Keratinocyte (primary cell): ENCODE results near the gene CCNB3. TPM values are rescaled to one million over a fixed set of nuclear protein-coding genes. Genes with fewer than 3 reads are reported as not detected.

ENCODE experiments used
- DNase-seq: peaks from one replicate; pipeline ENCODE4 v3.0.0-alpha.2; 2011; ENCODE audit warnings: low read depth, missing footprints, low spot score
- FAIRE-seq: peaks from 2 replicates; lab custom pipeline; 2011; peaks lifted over from hg19 to GRCh38; lab: Jason Lieb, UNC
- H2AFZ ChIP-seq: 2 replicates; pipeline ENCODE4 v1.6.0; 2012; ENCODE audit warnings: low read length, control low read depth, inconsistent platforms; ENCODE audit not compliant: control insufficient read depth
- H3K27ac ChIP-seq: 2 replicates; pipeline ENCODE4 v1.5.1; 2011; ENCODE audit warnings: low read length; ENCODE audit not compliant: control insufficient read depth, insufficient read depth
- H3K27me3 ChIP-seq: 3 replicates; pipeline ENCODE4 v1.6.0; 2011; ENCODE audit warnings: low read length; ENCODE audit not compliant: control insufficient read depth, insufficient read depth; ENCODE audit errors: extremely low read depth
- H3K36me3 ChIP-seq, 2 experiments: 2 replicates in 1 of 2; 3 replicates in 1 of 2; pipeline ENCODE4 v1.5.1; 2011; ENCODE audit warnings: low read length in 2 of 2, mild to moderate bottlenecking in 1 of 2; ENCODE audit not compliant: control insufficient read depth in 2 of 2, insufficient read depth in 2 of 2; ENCODE audit errors: extremely low read depth in 1 of 2
- H3K4me1 ChIP-seq: 3 replicates; pipeline ENCODE4 v1.5.1; 2011; ENCODE audit warnings: low read length; ENCODE audit not compliant: control insufficient read depth, insufficient read depth; ENCODE audit errors: extremely low read depth
- H3K4me2 ChIP-seq: 3 replicates; pipeline ENCODE4 v1.6.0; 2011; ENCODE audit warnings: low read depth, low read length; ENCODE audit not compliant: control insufficient read depth, insufficient read depth; ENCODE audit errors: extremely low read depth
- H3K4me3 ChIP-seq, 3 experiments: fragments of 200-600 bp in 1 of 3; sonication (generic) in 1 of 3; 2 replicates in 2 of 3; 3 replicates in 1 of 3; pipeline ENCODE4 v1.5.1; 2011 to 2016; ENCODE audit warnings: low read length in 3 of 3, mild to moderate bottlenecking in 3 of 3, control low read depth in 2 of 3, inconsistent platforms in 1 of 3, low read depth in 1 of 3, mixed read lengths in 1 of 3, mixed run types in 1 of 3, moderate library complexity in 1 of 3; ENCODE audit not compliant: control insufficient read depth in 2 of 3, insufficient read depth in 2 of 3; ENCODE audit errors: extremely low read depth in 1 of 3
- H3K79me2 ChIP-seq: 2 replicates; pipeline ENCODE4 v1.6.0; 2012; ENCODE audit warnings: low read length; ENCODE audit not compliant: control insufficient read depth, insufficient read depth
- H3K9ac ChIP-seq: 3 replicates; pipeline ENCODE4 v1.6.0; 2011; ENCODE audit warnings: low read length; ENCODE audit not compliant: control insufficient read depth, insufficient read depth; ENCODE audit errors: extremely low read depth
- H3K9me1 ChIP-seq: 3 replicates; pipeline ENCODE4 v1.6.0; 2011; ENCODE audit warnings: low read length; ENCODE audit not compliant: control insufficient read depth, insufficient read depth; ENCODE audit errors: extremely low read depth
- H3K9me3 ChIP-seq: 2 replicates; pipeline ENCODE4 v1.5.1; 2012; ENCODE audit warnings: low read depth, low read length; ENCODE audit not compliant: control insufficient read depth
- H4K20me1 ChIP-seq: 3 replicates; pipeline ENCODE4 v1.6.0; 2011; ENCODE audit warnings: low read length; ENCODE audit not compliant: control insufficient read depth, insufficient read depth; ENCODE audit errors: extremely low read depth
- EZH2 ChIP-seq: IDR thresholded peaks from one replicate; pipeline ENCODE4 v1.6.1; 2012; ENCODE audit warnings: inconsistent platforms, mild to moderate bottlenecking, low read length, moderate library complexity
- dilution Hi-C: fragments of 300-500 bp; cut with MboI; formaldehyde crosslinking; loops from one replicate; pipeline ENCODE4 v1.7.0; 2020; ENCODE audit warnings: low sequenced_read_pairs; ENCODE audit not compliant: extremely low pct_ligation_motif_present
- polyA plus RNA-seq, 5 experiments: library from polyadenylated mRNA; depleted of rRNA in 3 of 5; stranded (reverse) in 3 of 5; stranded (forward) in 1 of 5; unstranded in 1 of 5; fragments of >200 nt; gene quantifications; 1 replicate in 1 of 5; 2 replicates in 3 of 5; 3 replicates in 1 of 5; pipeline versions ENCODE4 v1.2.1 to v1.2.3, GENCODE V29; 2011 to 2012; ENCODE audit warnings: missing spikeins in 2 of 5, low read depth in 1 of 5, low replicate concordance in 1 of 5
- TF ChIP-seq, protein P1 (sequence below), 3 experiments: IDR thresholded peaks in 1 of 3; conservative IDR thresholded peaks in 1 of 3; optimal IDR thresholded peaks in 1 of 3; 2 replicates in 2 of 3; 3 replicates in 1 of 3; pipeline versions ENCODE3 to v1.5.1; 2011; ENCODE audit warnings: low read length in 3 of 3, mild to moderate bottlenecking in 3 of 3, moderate library complexity in 2 of 3, control low read depth in 1 of 3, inconsistent platforms in 1 of 3; ENCODE audit not compliant: insufficient read depth in 2 of 3; ENCODE audit errors: extremely low read depth in 1 of 3

Gene CCNB3
- polyA plus RNA-seq, 1 donor (not counting 4 experiments of a cell fraction or from before 2014, with no cell fraction given) = 0.72 TPM

DNA sequence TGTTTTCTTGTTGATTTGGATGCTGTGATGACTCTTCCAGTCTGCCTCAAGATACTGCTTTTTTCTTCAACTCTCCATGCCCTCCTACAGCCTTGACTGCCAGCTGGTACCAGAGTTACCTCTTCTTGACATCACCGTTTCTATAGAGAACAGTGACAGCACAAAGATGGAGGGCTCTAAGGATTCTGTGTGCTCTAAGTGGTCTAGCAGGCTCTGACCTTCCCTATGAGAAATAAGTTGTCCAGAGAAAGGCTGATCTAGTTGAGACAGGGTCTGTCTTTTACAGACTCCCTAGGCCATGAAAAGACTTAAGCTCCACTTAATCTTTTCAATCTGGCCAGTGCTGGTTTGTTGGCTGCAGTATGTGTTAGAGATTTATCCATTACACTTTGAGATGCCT is 3.7 kb upstream of the CCNB3 start, which contains the start of gene AKAP4:
AKAP4 (minus strand) TSS at position 101 of the 400 bp plus-strand sequence. CDS start 118 bp downstream, outside the sequence.
- TF ChIP-seq EZH2 = no peak
- TF ChIP-seq, protein P1, sequence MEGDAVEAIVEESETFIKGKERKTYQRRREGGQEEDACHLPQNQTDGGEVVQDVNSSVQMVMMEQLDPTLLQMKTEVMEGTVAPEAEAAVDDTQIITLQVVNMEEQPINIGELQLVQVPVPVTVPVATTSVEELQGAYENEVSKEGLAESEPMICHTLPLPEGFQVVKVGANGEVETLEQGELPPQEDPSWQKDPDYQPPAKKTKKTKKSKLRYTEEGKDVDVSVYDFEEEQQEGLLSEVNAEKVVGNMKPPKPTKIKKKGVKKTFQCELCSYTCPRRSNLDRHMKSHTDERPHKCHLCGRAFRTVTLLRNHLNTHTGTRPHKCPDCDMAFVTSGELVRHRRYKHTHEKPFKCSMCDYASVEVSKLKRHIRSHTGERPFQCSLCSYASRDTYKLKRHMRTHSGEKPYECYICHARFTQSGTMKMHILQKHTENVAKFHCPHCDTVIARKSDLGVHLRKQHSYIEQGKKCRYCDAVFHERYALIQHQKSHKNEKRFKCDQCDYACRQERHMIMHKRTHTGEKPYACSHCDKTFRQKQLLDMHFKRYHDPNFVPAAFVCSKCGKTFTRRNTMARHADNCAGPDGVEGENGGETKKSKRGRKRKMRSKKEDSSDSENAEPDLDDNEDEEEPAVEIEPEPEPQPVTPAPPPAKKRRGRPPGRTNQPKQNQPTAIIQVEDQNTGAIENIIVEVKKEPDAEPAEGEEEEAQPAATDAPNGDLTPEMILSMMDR (optimal IDR thresholded peaks at IDR 0.05 in 1 of 3, IDR thresholded peaks at IDR 0.05 in 1 of 3, conservative IDR thresholded peaks at IDR 0.05 in 1 of 3; ENCODE audit: extremely low read depth in 1 of 3, insufficient read depth in 2 of 3, low read length in 3 of 3) = no peak
- DNase-seq = no peak
- peaks cover 7% of the 10 kb centered on the region for H3K4me1 ChIP-seq
- no peaks in the 10 kb centered on the region for H3K9me1 ChIP-seq
- H3K4me3 ChIP-seq = no peak within 1 kb of the TSS
- dilution Hi-C loops = no loop called here
- H3K9ac ChIP-seq = no peak within 1 kb of the TSS
- no peak within 1 kb of the TSS for H3K27ac ChIP-seq
- no peaks in the 10 kb centered on the region for H3K36me3 ChIP-seq
- H3K4me2 ChIP-seq = no peak within 1 kb of the TSS
- FAIRE-seq = no peak
- H3K79me2 ChIP-seq = no peaks in the 10 kb centered on the region
- H3K27me3 ChIP-seq = no peaks in the 10 kb centered on the region
- no peak within 1 kb of the TSS for H2AFZ ChIP-seq
- no peaks in the 10 kb centered on the region for H4K20me1 ChIP-seq
- no peaks in the 10 kb centered on the region for H3K9me3 ChIP-seq

DNA sequence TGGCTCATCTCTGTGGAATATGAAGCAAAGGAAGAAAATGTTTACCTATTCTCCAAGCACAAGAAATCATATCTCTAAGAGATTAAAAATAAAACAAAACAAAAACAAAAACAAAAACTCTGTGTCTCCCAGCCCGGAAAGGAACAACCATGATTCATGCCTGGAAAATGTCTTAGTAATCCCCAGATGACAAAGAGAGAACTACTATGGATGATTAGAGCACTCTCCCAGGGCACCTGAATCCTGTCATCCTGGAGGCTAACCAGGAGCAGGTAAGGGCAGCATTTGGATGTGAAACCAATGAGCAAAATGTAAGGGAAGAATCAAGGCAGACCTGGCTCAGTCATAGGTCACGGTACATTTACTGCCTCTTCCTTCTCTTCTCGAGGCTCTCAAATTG is 2.0 kb upstream of the CCNB3 start:
- Histone ChIP-seq H3K9me3 (no peaks in the 10 kb centered on the region), H3K9me1 (no peaks in the 10 kb centered on the region), H3K4me2 (no peak overlapping the region), H3K4me3 (no peak overlapping the region), H3K4me1 (peaks cover 7% of the 10 kb centered on the region), H3K27me3 (no peaks in the 10 kb centered on the region), H3K36me3 (no peaks in the 10 kb centered on the region), H3K79me2 (no peaks in the 10 kb centered on the region), H4K20me1 (no peaks in the 10 kb centered on the region), H3K27ac (no peak overlapping the region), H2AFZ (peak overlapping the region; percentile 24), H3K9ac (no peak overlapping the region)
- TF ChIP-seq EZH2 = no peak
- TF ChIP-seq, protein P1 (optimal IDR thresholded peaks at IDR 0.05 in 1 of 3, IDR thresholded peaks at IDR 0.05 in 1 of 3, conservative IDR thresholded peaks at IDR 0.05 in 1 of 3; ENCODE audit: extremely low read depth in 1 of 3, insufficient read depth in 2 of 3, low read length in 3 of 3) = no peak
- dilution Hi-C loops = no loop called here
- DNase-seq (no peak), FAIRE-seq (no peak)
